Lung (tissue), 12 donors: Measurements from ENCODE around the gene P2RY2. TPM values are rescaled to one million over a fixed set of nuclear protein-coding genes. Genes with fewer than 3 reads are reported as not detected.

ENCODE experiments used
- ATAC-seq: fragments of 200-7000 bp; cut with Tn5 transposase; one replicate; pipeline ENCODE4 v1.9.1; 2020; ENCODE audit warnings: moderate number of reproducible peaks; ENCODE audit not compliant: insufficient read depth, low FRiP score
- DNase-seq, 3 donors: peaks; one replicate each; pipeline ENCODE4 v3.0.0-alpha.2; 2013 to 2017
- H3K27ac ChIP-seq, 2 donors: one replicate each; pipeline ENCODE4 v1.5.1; 2013; ENCODE audit warnings: mild to moderate bottlenecking in 2 of 2, moderate library complexity in 2 of 2, control low read depth in 1 of 2, inconsistent platforms in 1 of 2, low read depth in 1 of 2, low read length in 1 of 2
- H3K27me3 ChIP-seq, 3 donors: one replicate each; pipeline ENCODE4 v1.5.1; 2013; ENCODE audit warnings: low read length in 2 of 3; ENCODE audit not compliant: control insufficient read depth in 3 of 3, insufficient read depth in 3 of 3
- H3K36me3 ChIP-seq, 4 donors: one replicate each; pipeline ENCODE4 v1.5.1; 2013; ENCODE audit warnings: low read length in 4 of 4, mild to moderate bottlenecking in 1 of 4, moderate library complexity in 1 of 4; ENCODE audit not compliant: control insufficient read depth in 4 of 4, insufficient read depth in 4 of 4
- H3K4me1 ChIP-seq, 5 donors: one replicate each; pipeline ENCODE4 v1.5.1; 2013; ENCODE audit warnings: low read length in 5 of 5, mild to moderate bottlenecking in 2 of 5, moderate library complexity in 1 of 5; ENCODE audit not compliant: control insufficient read depth in 5 of 5, insufficient read depth in 5 of 5
- H3K4me3 ChIP-seq: one replicate; pipeline ENCODE4 v1.5.1; 2013; ENCODE audit warnings: mild to moderate bottlenecking, control low read depth, moderate library complexity
- H3K9ac ChIP-seq, 2 donors: one replicate each; pipeline ENCODE4 v1.5.1; 2013; ENCODE audit warnings: low read length in 2 of 2, control low read depth in 1 of 2; ENCODE audit not compliant: insufficient read depth in 1 of 2
- H3K9me3 ChIP-seq, 4 donors: one replicate each; pipeline ENCODE4 v1.5.1; 2013; ENCODE audit warnings: low read length in 3 of 4, mild to moderate bottlenecking in 1 of 4, moderate library complexity in 1 of 4; ENCODE audit not compliant: control insufficient read depth in 4 of 4, insufficient read depth in 3 of 4
- WGBS, 2 donors: extraction: QIAGEN DNeasy Blood & Tissue Kit; methylation state at CpG; one replicate each; pipeline ENCODE4 v1.1.7; 2013; 5-methylcytosine and 5-hydroxymethylcytosine counted together
- polyA plus RNA-seq, 2 donors: library from polyadenylated mRNA; stranded (reverse); fragments of 200-250 nt; gene quantifications; one replicate each; pipeline ENCODE4 v1.2.1, GENCODE V29; 2013
- total RNA-seq, 2 donors: library from RNA; depleted of rRNA in 1 of 2; stranded (reverse); fragments of >200 nt in 1 of 2; gene quantifications; one replicate each; pipeline ENCODE4 v1.2.1, GENCODE V29; 2014 to 2021
- TF ChIP-seq, protein P1 (sequence below): IDR thresholded peaks from 2 replicates; pipeline ENCODE4 v1.5.1; 2012; ENCODE audit warnings: mild to moderate bottlenecking; ENCODE audit errors: control extremely low read depth, extremely low read depth
- donor health status: control.
- donor health status: control.
- donor health status: Bipolar disorder and iron deficiency.
- donor health status: healthy.
- donor health status: DM: yes; HTN: yes; CAD: no.

P2RY2 gene
- total and polyA plus RNA-seq, 4 donors: 3.1 to 13.0 (median 6.5) TPM

DNA sequence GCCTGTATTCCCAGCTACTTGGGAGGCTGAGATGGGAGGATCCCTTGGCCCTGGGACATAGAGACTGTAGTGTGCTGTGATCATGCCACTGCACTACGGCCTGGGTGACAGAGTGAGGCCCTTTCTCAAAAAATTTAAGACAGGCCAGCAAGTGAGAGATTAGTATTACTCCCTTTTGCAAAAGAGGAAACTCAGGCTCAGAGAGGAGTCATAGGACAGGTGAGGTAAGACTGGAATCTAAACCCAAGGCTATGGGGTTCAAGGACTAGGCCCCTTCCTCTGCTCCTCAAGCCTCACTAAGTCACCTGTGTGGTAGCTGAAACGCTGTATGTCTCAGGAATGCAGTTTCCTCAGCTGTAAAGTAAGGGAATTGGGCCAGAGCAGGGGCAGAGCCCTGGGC lies 1.6 kb upstream of the P2RY2 start:
- DNase-seq (peak in 1 of 3 donors; percentile 4), ATAC-seq (no peak)
- no peak overlapping the region for H3K9ac ChIP-seq
- H3K4me1 ChIP-seq: peaks cover 0 to 19% (median 6%) of the 10 kb centered on the region in 5 donors
- WGBS, 2 donors: 50 to 81% methylated on average over 2 of the region's 2 CpGs
- no peak overlapping the region for H3K4me3 ChIP-seq
- H3K36me3 ChIP-seq: no peaks in the 10 kb centered on the region
- H3K27me3 ChIP-seq: peaks cover 0 to 11% (median 10%) of the 10 kb centered on the region in 3 donors
- H3K9me3 ChIP-seq: no peaks in the 10 kb centered on the region
- TF ChIP-seq, protein P1, sequence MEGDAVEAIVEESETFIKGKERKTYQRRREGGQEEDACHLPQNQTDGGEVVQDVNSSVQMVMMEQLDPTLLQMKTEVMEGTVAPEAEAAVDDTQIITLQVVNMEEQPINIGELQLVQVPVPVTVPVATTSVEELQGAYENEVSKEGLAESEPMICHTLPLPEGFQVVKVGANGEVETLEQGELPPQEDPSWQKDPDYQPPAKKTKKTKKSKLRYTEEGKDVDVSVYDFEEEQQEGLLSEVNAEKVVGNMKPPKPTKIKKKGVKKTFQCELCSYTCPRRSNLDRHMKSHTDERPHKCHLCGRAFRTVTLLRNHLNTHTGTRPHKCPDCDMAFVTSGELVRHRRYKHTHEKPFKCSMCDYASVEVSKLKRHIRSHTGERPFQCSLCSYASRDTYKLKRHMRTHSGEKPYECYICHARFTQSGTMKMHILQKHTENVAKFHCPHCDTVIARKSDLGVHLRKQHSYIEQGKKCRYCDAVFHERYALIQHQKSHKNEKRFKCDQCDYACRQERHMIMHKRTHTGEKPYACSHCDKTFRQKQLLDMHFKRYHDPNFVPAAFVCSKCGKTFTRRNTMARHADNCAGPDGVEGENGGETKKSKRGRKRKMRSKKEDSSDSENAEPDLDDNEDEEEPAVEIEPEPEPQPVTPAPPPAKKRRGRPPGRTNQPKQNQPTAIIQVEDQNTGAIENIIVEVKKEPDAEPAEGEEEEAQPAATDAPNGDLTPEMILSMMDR: no peak
- H3K27ac ChIP-seq: no peak overlapping the region

DNA sequence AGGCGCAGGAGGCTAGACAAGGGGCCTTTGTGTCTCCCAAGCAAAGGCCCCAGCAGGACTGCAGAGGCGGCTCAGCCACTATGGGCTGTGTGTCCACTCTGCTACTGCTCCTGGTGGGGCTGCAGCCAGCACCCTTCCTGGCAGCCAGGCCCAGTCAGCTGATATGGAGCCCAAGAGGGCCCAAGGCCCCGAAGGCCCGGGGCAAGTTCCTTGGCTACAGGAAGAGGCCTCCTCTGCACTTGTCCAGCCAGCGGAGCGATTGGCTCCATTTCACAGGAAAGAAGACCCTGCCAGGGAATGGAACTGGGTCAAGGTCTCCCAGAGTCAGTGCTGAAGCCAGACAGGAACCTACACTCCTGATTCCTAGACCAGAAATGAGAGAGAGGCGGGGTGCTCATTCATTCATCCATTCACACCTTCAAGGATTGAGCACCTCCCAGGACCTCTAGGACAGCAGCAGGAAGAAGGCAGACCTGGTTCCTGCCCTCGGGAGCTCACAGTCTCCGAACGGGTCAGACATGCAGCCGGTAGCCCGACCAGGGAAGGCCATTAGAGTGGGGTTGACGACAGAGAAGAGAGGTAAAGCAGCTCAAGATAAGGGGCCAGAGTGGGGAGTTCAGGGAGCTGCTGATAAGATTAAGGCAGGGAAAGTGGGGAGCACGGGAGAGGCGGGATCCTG lies 811 bp upstream of the P2RY2 start:
- H3K4me1 ChIP-seq: peaks cover 0 to 19% (median 8%) of the 10 kb centered on the region in 5 donors
- no peak overlapping the region for H3K4me3 ChIP-seq
- peak in 1 of 3 donors; percentile 12 for DNase-seq
- H3K27ac ChIP-seq: peak overlapping the region; percentile 81 to 83
- no peak overlapping the region for H3K9ac ChIP-seq
- 50 to 58% methylated on average over 15 of the region's 15 CpGs for WGBS, 2 donors
- TF ChIP-seq, protein P1: no peak
- H3K36me3 ChIP-seq: no peaks in the 10 kb centered on the region
- H3K27me3 ChIP-seq: peaks cover 0 to 11% (median 10%) of the 10 kb centered on the region in 3 donors
- H3K9me3 ChIP-seq: no peaks in the 10 kb centered on the region
- ATAC-seq: no peak

DNA sequence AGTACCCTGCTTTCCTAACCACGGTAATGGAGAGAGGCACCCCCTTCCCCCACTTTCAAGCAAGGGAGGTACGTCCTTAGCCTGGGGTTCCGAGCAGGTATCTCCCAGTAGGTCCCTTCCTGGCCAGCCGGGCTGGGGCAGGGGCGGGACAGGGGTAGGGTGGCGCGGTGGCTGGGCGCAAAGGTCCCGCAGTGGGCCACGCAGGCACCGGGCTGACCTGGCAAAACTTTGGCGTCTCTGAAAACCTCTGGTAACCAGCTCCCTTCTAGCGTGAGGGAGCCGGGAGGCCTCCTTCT lies 323 bp upstream of the P2RY2 start:
- H3K9ac ChIP-seq: no peak overlapping the region
- no peak for ATAC-seq
- TF ChIP-seq, protein P1: no peak

GRCh38 chr11:73218830-73219215 lies 742 bp downstream of the P2RY2 start:
- 38 to 44% methylated on average over 9 of the region's 9 CpGs for WGBS, 2 donors
- no peak overlapping the region for H3K9ac ChIP-seq
- H3K36me3 ChIP-seq: no peaks in the 10 kb centered on the region
- TF ChIP-seq, protein P1: no peak
- no peak for ATAC-seq
- peak in 1 of 3 donors; percentile 10 for DNase-seq
- no peaks in the 10 kb centered on the region for H3K9me3 ChIP-seq
- peaks cover 0 to 13% (median 8%) of the 10 kb centered on the region in 5 donors for H3K4me1 ChIP-seq
- peaks cover 0 to 11% (median 10%) of the 10 kb centered on the region in 3 donors for H3K27me3 ChIP-seq
- peak overlapping the region; percentile 38 for H3K4me3 ChIP-seq
- peak overlapping the region; percentile 81 to 83 for H3K27ac ChIP-seq

More for the DNA sequence above, 323 bp upstream of the P2RY2 start:
- H3K4me3 ChIP-seq: peak overlapping the region; percentile 19
- H3K27ac ChIP-seq: peak overlapping the region; percentile 81 to 83
- no peaks in the 10 kb centered on the region for H3K36me3 ChIP-seq
- H3K4me1 ChIP-seq: peaks cover 0 to 19% (median 8%) of the 10 kb centered on the region in 5 donors
- H3K9me3 ChIP-seq: no peaks in the 10 kb centered on the region
- H3K27me3 ChIP-seq: peaks cover 0 to 11% (median 10%) of the 10 kb centered on the region in 3 donors
- whole genome bisulfite sequencing, 2 donors: 32 to 42% methylated on average over 14 of the region's 14 CpGs
- DNase-seq: no peak
